MCF 10A (cell line): ENCODE data around the gene CHST3. TPM values are rescaled to one million over a fixed set of nuclear protein-coding genes. Genes with fewer than 3 reads are reported as not detected.

Experiments
- BruUV-seq: library from RNA; stranded (reverse); fragments of 400-500 nt; replicated peaks from 2 replicates; lab custom pipeline; 2021; lab: Mats Ljungman, UMichigan
- CTCF ChIA-PET: fragments of 300-600 bp; sonication (Branson Sonifier 250); formaldehyde crosslinking; extraction: SDS; loops from one replicate; lab custom pipeline; 2021; ENCODE audit warnings: antibody characterized with exemption, inconsistent platforms; lab: Yijun Ruan, JAX
- POLR2A ChIA-PET: fragments of 300-600, 350-650 bp; sonication (Branson Sonifier 250); formaldehyde crosslinking; extraction: SDS; loops from one replicate; lab custom pipeline; 2020; ENCODE audit warnings: antibody characterized with exemption, inconsistent platforms; lab: Yijun Ruan, JAX
- DNase-seq: peaks from one replicate; pipeline ENCODE4 v3.0.0-alpha.2; 2018; ENCODE audit not compliant: unreplicated experiment
- H3K27ac Mint-ChIP-seq: one replicate; pipeline ENCODE4 v1.8.0; 2022; ENCODE audit warnings: mild to moderate bottlenecking, low read depth, mixed read lengths; ENCODE audit not compliant: unreplicated experiment
- H3K27me3 Mint-ChIP-seq: one replicate; pipeline ENCODE4 v1.8.0; 2022; ENCODE audit warnings: mixed read lengths; ENCODE audit not compliant: insufficient read depth, unreplicated experiment
- H3K36me3 Mint-ChIP-seq: one replicate; pipeline ENCODE4 v1.8.0; 2022; ENCODE audit warnings: mild to moderate bottlenecking, moderate library complexity, mixed read lengths; ENCODE audit not compliant: insufficient read depth, unreplicated experiment
- H3K4me1 Mint-ChIP-seq: one replicate; pipeline ENCODE4 v1.8.0; 2022; ENCODE audit warnings: mixed read lengths; ENCODE audit not compliant: insufficient read depth, unreplicated experiment
- H3K4me3 Mint-ChIP-seq: one replicate; pipeline ENCODE4 v1.8.0; 2022; ENCODE audit warnings: mild to moderate bottlenecking, moderate library complexity, mixed read lengths; ENCODE audit not compliant: unreplicated experiment
- H3K9me3 Mint-ChIP-seq: one replicate; pipeline ENCODE4 v1.8.0; 2022; ENCODE audit warnings: mixed read lengths; ENCODE audit not compliant: unreplicated experiment
- CTCF ChIP-seq: fragments of 200-600 bp; IDR thresholded peaks from one replicate; pipeline ENCODE4 v1.8.0; 2022; ENCODE audit warnings: antibody characterized with exemption, mild to moderate bottlenecking; ENCODE audit not compliant: unreplicated experiment
- intact Hi-C: fragments of 100-400 bp; cut with micrococcal nuclease; formaldehyde crosslinking; loops from 2 replicates; pipeline ENCODE4 v1.14.1; 2022
- total RNA-seq: library from RNA; stranded (reverse); gene quantifications from 2 replicates; pipeline ENCODE4 v1.2.3, GENCODE V29; 2022

The CHST3 gene
- total RNA-seq, 1 experiment from 2014 or later = 28.7 TPM

- Mint-ChIP-seq H3K36me3 (peaks cover 39% of the 10 kb centered on the region), H3K9me3 (no peaks in the 10 kb centered on the region), H3K27ac (no peak overlapping the region), H3K27me3 (no peaks in the 10 kb centered on the region), H3K4me3 (no peak overlapping the region), H3K4me1 (peaks cover 8% of the 10 kb centered on the region)
- intact Hi-C loops = no loop called here
- ChIA-PET POLR2A (interaction anchor here (0.7 kb wide), 1 partner anchor 320 kb away, joined by 5 read pairs; no protein-coding TSS in a partner anchor), CTCF (interaction anchor here (0.6 to 1.5 kb wide), 5 partner anchors 38 to 669 kb away, joined by 3 read pairs; no protein-coding TSS in a partner anchor)
- TF ChIP-seq CTCF = no peak
- no TSS peak for BruUV-seq
- no peak for DNase-seq
Observed at GRCh38 chr10:72014785-72015480, 50.7 kb downstream of the CHST3 start.

GRCh38 chr10:72015841-72016240 lies 51.6 kb downstream of the CHST3 start:
- intact Hi-C loops = no loop called here
- Mint-ChIP-seq H3K4me3 (no peak overlapping the region), H3K9me3 (no peaks in the 10 kb centered on the region), H3K4me1 (no peaks in the 10 kb centered on the region), H3K27ac (no peak overlapping the region), H3K27me3 (no peaks in the 10 kb centered on the region), H3K36me3 (peaks cover 30% of the 10 kb centered on the region)
- no peak for TF ChIP-seq CTCF
- ChIA-PET CTCF (no interaction called here), POLR2A (interaction anchor here (0.7 kb wide), 1 partner anchor 319 kb away, joined by 5 read pairs; no protein-coding TSS in a partner anchor)
- BruUV-seq = no TSS peak
- DNase-seq = no peak

DNA sequence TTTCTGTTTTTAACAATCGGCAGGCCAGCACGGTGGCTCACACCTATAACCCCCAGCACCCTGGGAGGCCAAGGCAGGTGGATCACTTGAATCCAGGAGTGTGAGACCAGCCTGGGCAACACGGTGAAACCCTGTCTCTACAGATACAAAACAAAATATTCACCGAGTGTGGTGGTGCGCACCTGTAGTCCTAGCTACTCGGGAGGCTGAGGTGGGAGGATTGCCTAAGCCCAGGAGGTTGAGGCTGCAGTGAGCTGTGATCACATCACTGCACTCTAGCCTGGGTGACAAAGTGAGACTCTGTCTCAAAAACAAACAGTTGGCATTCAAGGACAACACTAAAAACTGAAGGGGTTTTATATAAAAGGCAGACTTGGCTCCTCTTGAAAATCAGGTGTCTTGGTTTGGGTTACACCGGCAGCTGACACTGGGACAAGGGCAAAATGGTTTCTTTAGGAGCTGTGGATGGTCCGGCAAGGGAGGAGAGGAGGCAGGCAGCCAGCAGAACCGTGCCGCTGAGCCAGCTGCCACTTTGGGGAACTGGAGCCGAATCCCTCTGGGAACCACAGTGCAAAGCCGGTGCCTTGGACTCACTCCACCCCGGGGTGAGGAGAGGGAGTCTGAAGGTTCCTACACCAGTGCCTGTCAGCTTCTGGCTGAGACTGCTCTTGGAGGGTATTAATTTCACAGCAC lies 52.6 kb downstream of the CHST3 start:
- H3K9me3 Mint-ChIP-seq = no peaks in the 10 kb centered on the region
- intact Hi-C loops = no loop called here
- peaks cover 21% of the 10 kb centered on the region for H3K36me3 Mint-ChIP-seq
- no peaks in the 10 kb centered on the region for H3K4me1 Mint-ChIP-seq
- no peak overlapping the region for H3K27ac Mint-ChIP-seq
- no peaks in the 10 kb centered on the region for H3K27me3 Mint-ChIP-seq
- ChIA-PET POLR2A (no interaction called here), CTCF (interaction anchor here (1.2 kb wide), 1 partner anchor 120 kb away, joined by 5 read pairs; no protein-coding TSS in a partner anchor)
- no peak for DNase-seq
- no peak for TF ChIP-seq CTCF
- BruUV-seq = no TSS peak
- no peak overlapping the region for H3K4me3 Mint-ChIP-seq
